K562 treated with DMSO at 1 percent for 4 hours (cell line): ENCODE data around the gene HLA-DMB. TPM values are rescaled to one million over a fixed set of nuclear protein-coding genes. Genes with fewer than 3 reads are reported as not detected.

Experiments used
- total RNA-seq: library from RNA; unstranded; fragments of 300-600 nt; gene quantifications from 2 replicates; pipeline ENCODE4 v1.2.3, GENCODE V29; 2022; ENCODE audit not compliant: insufficient read depth

HLA-DMB gene
- not detected in 2 replicates for total RNA-seq

DNA sequence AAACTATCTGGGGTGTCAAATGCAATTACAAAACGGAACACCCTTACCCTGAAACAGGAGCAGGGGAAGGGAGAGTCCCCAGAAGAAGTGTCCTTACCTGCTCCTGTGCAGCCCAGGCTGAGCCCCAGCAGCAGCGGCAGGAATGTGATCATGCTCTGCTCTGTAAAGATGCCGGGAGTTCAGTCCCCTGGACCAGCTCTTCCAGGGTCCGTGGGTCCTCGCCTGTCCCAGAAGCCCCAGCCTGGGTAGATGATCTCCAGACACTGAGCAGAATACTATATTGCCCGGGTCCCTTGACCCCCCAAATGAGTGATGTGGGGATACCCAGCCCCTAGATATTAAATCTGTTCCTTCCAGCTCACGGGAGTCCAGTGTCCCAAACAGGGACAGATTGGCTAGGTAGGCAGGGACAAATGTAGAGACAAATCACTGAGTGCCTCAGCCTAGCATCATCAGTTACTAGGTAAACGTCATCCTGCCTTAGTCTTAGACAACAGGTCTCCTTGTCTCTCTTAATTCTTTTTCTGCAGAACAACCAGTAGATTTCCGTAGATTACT is at the start of gene HLA-DMB:
Gene HLA-DMB, minus strand, starts transcription at position 373 of the 558 bp plus-strand sequence. Its CDS starts 221 bp downstream, at position 152.

DNA sequence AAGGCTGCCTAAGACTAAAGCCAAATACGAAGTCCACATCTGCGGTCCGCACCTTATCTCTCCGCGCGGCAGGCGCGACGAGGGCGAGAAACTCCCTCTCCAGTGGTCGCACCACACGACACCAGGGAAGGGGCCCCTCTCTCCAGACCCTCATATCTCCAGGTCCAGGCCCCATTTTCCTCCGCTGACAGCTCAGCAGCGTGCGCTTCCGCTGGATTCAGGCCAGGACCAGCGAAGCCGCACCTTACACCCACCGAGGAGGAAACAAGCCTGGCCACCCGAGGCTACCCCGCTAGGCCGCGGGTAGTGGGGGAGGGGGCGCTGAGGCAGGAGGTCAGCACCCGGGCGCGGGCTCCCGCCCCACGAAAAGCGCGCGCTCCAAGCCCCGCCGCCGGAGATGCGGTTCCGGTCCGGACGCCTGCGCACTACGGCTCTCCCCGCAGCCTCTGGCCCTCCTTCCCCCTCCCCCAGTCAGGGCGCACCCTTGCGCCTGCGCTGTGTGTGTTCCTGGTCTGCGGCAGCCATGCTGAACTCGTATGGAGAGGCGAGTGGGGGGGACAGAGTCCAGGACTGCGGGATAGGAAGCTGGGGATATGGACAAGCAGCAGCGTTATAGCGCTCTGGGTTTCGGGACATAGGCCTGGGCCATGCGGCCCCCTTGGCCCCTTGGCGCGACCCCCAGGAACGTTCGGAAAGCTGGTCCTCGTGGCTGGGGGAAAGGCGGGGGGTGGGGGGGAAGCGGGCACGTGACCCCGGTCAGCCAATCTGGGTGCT is 27.5 kb upstream of the HLA-DMB start, which contains the start of gene BRD2:
Gene BRD2, plus strand, starts transcription at position 502 of the 774 bp plus-strand sequence. CDS start 4,305 bp downstream, outside the sequence.

DNA sequence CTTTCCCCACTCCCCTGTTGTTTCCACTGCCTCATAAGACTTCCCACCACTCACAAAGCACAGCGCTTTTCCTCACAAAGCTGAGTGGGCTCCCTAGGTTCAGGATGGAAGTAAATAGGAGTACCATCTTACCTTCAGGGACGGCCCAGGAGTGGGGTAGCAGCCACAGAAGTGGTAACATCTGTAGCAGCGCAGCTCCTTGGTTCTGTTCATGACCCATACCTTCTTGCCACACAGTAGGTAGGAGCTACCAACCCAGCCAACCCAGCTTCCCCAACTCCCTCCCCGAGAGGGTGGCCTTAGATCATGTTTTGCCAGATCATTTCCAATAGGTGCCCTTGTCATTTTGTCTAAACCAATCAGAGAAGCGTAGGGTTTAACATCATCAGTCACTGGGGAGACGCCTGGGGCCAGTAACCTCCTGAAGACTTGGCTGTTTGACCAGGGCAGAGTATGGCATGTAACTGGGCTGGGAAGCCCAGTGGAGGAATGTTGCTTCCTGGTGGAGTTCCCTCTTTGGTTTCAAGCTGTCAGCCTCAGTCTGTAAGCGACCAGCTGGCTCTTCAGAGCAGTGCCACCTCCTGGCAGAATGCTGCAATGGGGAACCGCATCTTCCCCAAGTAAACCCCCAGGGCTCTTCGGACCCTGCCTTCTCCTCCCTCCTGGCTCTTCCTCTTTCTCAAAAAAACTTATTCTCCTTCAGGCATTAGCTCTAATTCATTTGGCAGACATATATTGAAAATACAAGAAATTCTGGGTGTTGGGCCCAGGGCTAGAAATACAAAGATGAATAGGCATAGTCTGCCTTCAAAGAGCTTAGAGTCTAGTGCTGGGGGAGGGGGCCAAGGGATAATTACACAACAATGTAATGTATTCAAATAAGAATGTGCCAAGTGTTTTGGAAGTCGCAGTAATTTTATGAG is 12.2 kb upstream of the HLA-DMB start, which contains the start of gene HLA-DMA:
Gene HLA-DMA, minus strand, starts transcription at position 281 of the 923 bp plus-strand sequence. Its CDS starts 61 bp downstream, at position 220.

Other genes starting within 250 kb of the HLA-DMB start
- not detected in 2 replicates for gene HLA-DQA2, start 199.6 kb downstream of the HLA-DMB start, total RNA-seq
- not detected in 2 replicates for gene HLA-DQB2, start 177.5 kb downstream of the HLA-DMB start, total RNA-seq
- gene HLA-DOB, start 124.0 kb downstream of the HLA-DMB start, total RNA-seq, result 0.65 TPM in 1 of 2 replicates, not detected in the other
- 16.1 and 28.3 TPM in 2 replicates for gene TAP2, start 102.3 kb downstream of the HLA-DMB start, total RNA-seq
- gene PSMB8, start 97.0 kb downstream of the HLA-DMB start, total RNA-seq, result 18.0 and 21.9 TPM in 2 replicates
- gene TAP1, start 87.3 kb downstream of the HLA-DMB start, total RNA-seq, result 13.9 and 16.3 TPM in 2 replicates
- gene PSMB9, start 86.8 kb downstream of the HLA-DMB start, total RNA-seq, result 13.7 and 20.4 TPM in 2 replicates
- gene HLA-DMA, start 12.1 kb upstream of the HLA-DMB start, total RNA-seq, result 0.75 TPM in 1 of 2 replicates, not detected in the other
- gene BRD2, start 27.6 kb upstream of the HLA-DMB start, total RNA-seq, result 180 and 276 TPM in 2 replicates
- not detected in 2 replicates for gene HLA-DOA, start 68.6 kb upstream of the HLA-DMB start, total RNA-seq
- not detected in 2 replicates for gene HLA-DPA1, start 132.6 kb upstream of the HLA-DMB start, total RNA-seq
- gene HLA-DPB1, start 135.0 kb upstream of the HLA-DMB start, total RNA-seq, result not detected in 2 replicates